ENCODE data around the gene HSPA12B. TPM values are rescaled to one million over a fixed set of nuclear protein-coding genes. Genes with fewer than 3 reads are reported as not detected.

Gene HSPA12B
- total and polyA plus RNA-seq, 2 of the 13 experiments (the other 11 are each of a cell fraction or from before 2014, with no cell fraction given), result 0.01 TPM; not detected in 1

DNA sequence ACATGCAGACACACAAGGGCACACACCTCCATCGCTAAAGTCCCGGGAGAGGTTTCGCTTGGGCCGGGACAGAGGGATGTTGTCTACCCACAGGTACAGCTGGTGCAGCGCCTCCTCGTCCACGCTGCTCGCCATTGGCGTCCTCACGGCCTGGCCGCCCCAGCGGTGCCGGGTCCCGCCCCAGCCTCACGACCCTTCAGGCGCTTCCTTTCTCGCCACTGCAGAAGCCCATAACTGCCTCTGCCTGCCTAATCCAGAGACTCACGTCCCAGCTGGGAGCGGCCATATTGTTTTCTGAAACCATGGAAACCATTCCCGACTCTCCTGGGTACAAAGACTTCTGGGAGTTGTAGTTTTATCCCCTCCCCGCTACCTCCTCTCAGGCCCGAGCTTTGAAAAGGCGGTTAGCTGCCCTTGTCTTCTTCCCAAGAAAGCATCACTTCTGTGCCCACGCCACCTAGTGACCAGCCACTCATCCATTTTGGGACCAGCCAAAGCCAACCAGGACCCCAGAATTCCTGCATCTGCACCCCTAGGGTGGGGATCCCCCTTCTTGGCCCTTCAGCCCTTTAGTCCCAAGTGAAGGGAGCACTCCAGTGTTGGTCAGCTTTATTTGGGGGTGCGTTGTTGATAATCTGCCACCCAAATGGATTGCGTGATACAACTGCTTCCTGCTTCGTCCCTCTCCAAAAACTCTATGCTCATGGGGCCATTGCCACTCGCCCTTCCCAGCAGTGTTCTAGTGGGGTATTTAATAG is 48.8 kb downstream of the HSPA12B start, which contains the start of gene SPEF1 (continued):
- TF ChIP-seq MAF1 (CRISPR knock-in tag; IDR thresholded peaks at IDR 0.05; ENCODE audit: borderline replicate concordance) (no peak), ATRX (CRISPR knock-in tag; IDR thresholded peaks at IDR 0.05; ENCODE audit: borderline replicate concordance) (no peak), ISX (CRISPR knock-in tag; conservative IDR thresholded peaks at IDR 0.05) (no peak), NR2F2 (IDR thresholded peaks at IDR 0.05; ENCODE audit: borderline replicate concordance, low read depth) (no peak), CREB1 (IDR thresholded peaks at IDR 0.05) (no peak), CREB1 (CRISPR knock-in tag; IDR thresholded peaks at IDR 0.05) (no peak), PAX8 (CRISPR knock-in tag; IDR thresholded peaks at IDR 0.05; ENCODE audit: borderline replicate concordance) (no peak), ZNF205 (CRISPR knock-in tag; IDR thresholded peaks at IDR 0.05) (0 out of 2 replicates have a peak, but pooled peaks have one; percentile 30), MAZ (IDR thresholded peaks at IDR 0.05; ENCODE audit: borderline replicate concordance, low read depth, low read length) (no peak), MAZ (CRISPR knock-in tag; IDR thresholded peaks at IDR 0.05; ENCODE audit: low read depth) (0 out of 2 replicates have a peak, but pooled peaks have one; percentile 7), ZFX (CRISPR knock-in tag; IDR thresholded peaks at IDR 0.05; ENCODE audit: low read depth) (peak; percentile 80), NR0B2 (CRISPR knock-in tag; IDR thresholded peaks at IDR 0.05) (peak; percentile 87; the same call in 1 of the 2 replicates), ZNF281 (CRISPR knock-in tag; IDR thresholded peaks at IDR 0.05; ENCODE audit: borderline replicate concordance) (0 out of 2 replicates have a peak, but pooled peaks have one; percentile 22), ZNF761 (CRISPR knock-in tag; conservative IDR thresholded peaks at IDR 0.05) (no peak), ZNF775 (CRISPR knock-in tag; IDR thresholded peaks at IDR 0.05; ENCODE audit: borderline replicate concordance) (no peak)
- TF ChIP-seq, protein P1, sequence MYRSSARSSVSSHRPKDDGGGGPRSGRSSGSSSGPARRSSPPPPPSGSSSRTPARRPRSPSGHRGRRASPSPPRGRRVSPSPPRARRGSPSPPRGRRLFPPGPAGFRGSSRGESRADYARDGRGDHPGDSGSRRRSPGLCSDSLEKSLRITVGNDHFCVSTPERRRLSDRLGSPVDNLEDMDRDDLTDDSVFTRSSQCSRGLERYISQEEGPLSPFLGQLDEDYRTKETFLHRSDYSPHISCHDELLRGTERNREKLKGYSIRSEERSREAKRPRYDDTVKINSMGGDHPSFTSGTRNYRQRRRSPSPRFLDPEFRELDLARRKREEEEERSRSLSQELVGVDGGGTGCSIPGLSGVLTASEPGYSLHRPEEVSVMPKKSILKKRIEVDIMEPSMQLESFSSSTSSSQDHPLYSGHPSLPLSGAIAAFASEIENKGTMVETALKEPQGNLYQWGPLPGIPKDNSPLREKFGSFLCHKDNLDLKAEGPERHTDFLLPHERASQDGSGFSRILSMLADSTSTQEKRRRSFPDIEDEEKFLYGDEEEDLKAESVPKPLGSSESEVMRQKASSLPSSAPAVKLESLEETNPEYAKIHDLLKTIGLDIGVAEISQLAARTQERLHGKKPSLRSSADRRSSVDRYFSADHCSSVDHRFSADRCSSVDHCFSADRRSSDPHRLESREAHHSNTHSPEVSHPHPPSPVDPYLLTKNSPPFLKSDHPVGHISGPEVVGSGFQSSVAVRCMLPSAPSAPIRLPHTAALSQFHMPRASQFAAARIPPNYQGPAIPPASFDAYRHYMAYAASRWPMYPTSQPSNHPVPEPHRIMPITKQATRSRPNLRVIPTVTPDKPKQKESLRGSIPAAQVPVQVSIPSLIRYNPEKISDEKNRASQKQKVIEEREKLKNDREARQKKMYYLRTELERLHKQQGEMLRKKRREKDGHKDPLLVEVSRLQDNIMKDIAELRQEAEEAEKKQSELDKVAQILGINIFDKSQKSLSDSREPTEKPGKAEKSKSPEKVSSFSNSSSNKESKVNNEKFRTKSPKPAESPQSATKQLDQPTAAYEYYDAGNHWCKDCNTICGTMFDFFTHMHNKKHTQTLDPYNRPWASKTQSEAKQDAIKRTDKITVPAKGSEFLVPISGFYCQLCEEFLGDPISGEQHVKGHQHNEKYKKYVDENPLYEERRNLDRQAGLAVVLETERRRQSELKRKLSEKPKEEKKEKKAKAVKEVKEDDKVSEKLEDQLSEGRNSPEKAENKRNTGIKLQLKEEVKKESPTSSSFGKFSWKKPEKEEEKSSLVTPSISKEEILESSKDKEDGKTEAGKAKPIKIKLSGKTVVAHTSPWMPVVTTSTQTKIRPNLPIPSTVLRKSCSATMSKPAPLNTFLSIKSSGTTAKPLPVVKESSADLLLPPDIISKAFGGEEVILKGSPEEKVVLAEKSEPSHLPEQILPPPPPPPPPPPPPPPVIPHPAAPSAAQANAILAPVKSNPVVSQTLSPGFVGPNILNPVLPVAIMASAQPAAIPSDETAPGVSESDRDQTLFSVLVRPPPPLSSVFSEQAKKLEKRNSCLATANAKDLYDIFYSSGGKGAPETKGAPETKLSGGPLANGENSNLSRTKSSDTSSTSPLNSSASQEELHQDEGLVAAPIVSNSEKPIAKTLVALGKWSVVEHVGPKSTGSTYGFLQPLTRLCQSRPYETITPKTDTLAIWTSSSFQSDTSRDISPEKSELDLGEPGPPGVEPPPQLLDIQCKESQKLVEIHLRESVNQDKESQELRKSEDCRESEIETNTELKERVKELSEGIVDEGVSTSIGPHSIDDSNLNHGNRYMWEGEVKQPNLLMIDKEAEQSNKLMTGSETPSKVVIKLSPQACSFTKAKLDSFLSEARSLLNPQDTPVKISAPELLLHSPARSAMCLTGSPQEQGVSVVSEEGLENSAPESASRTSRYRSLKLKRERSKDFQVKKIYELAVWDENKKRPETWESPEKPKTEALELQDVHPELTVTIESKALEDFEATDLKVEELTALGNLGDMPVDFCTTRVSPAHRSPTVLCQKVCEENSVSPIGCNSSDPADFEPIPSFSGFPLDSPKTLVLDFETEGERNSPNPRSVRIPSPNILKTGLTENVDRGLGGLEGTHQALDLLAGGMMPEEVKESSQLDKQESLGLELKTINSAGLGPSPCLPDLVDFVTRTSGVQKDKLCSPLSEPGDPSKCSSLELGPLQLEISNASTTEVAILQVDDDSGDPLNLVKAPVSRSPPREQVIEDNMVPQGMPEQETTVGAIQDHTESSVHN (CRISPR knock-in tag; IDR thresholded peaks at IDR 0.05), result peak; percentile 71; the same call in 1 of the 2 replicates

All from HepG2 (cell line).